Fibroblast of villous mesenchyme (primary cell): ENCODE data around the gene AVEN. TPM values are rescaled to one million over a fixed set of nuclear protein-coding genes. Genes with fewer than 3 reads are reported as not detected.
"Not testable (repeated sequence)": the region's sequence is repeated elsewhere in the genome, so short reads cannot be mapped to it uniquely, and the experiment has no call there.

ENCODE experiments used
- DNase-seq: peaks from one replicate; pipeline ENCODE4 v3.0.0-alpha.2; 2010; ENCODE audit warnings: low read depth
- H3K4me3 ChIP-seq: 2 replicates; pipeline ENCODE4 v1.5.1; 2011; ENCODE audit warnings: low read depth, mild to moderate bottlenecking, low read length
- CTCF ChIP-seq: IDR thresholded peaks from 2 replicates; pipeline ENCODE4 v1.5.1; 2012; ENCODE audit warnings: low read depth, mild to moderate bottlenecking, low read length; ENCODE audit not compliant: insufficient read depth
- total RNA-seq: library from RNA; depleted of rRNA; stranded (reverse); fragments of >200 nt; gene quantifications from 2 replicates; pipeline ENCODE4 v1.2.3, GENCODE V29; 2012

The AVEN gene
- total RNA-seq, 1 donor = 37.1 TPM

- no peak for TF ChIP-seq CTCF
- H3K4me3 ChIP-seq = no peak overlapping the region
- peak; percentile 81 for DNase-seq
Observed at GRCh38 chr15:34055868-34056595, 17.0 kb upstream of the AVEN start.

GRCh38 chr15:34054081-34054707 is 15.2 kb upstream of the AVEN start:
- no peak for TF ChIP-seq CTCF
- no peak overlapping the region for H3K4me3 ChIP-seq
- DNase-seq = no peak

- DNase-seq, H3K4me3 ChIP-seq: not testable (repeated sequence)
Observed at GRCh38 chr15:34050385-34050784, 11.4 kb upstream of the AVEN start.

- DNase-seq = peak; percentile 64
- no peak for TF ChIP-seq CTCF
- no peak overlapping the region for H3K4me3 ChIP-seq
Observed at GRCh38 chr15:34049112-34049511, 10.1 kb upstream of the AVEN start.

- no peak for TF ChIP-seq CTCF
- peak overlapping the region; percentile 2 for H3K4me3 ChIP-seq
- peak; percentile 44 for DNase-seq
Observed at GRCh38 chr15:34047893-34048775, 9.1 kb upstream of the AVEN start.

- H3K4me3 ChIP-seq = no peak overlapping the region
- DNase-seq = no peak
- no peak for TF ChIP-seq CTCF
Observed at GRCh38 chr15:34046471-34047145, 7.6 kb upstream of the AVEN start.
